Mesendoderm (in vitro differentiated cells): ENCODE data around the gene DLL1.

Source experiments
- DNase-seq: peaks from one replicate; pipeline ENCODE4 v3.0.0; 2013
- H2AK5ac ChIP-seq: 2 replicates; pipeline ENCODE4 v1.6.1; 2013; ENCODE audit warnings: low read length, inconsistent platforms
- H2BK120ac ChIP-seq: 2 replicates; pipeline ENCODE4 v1.6.1; 2013; ENCODE audit warnings: low read depth, mild to moderate bottlenecking, low read length, moderate library complexity, mixed read lengths
- H2BK15ac ChIP-seq: replicated peaks from 2 replicates; pipeline ENCODE4 v1.6.1; 2013; ENCODE audit warnings: low read depth, mild to moderate bottlenecking, moderate library complexity
- H2BK5ac ChIP-seq: 2 replicates; pipeline ENCODE4 v1.6.1; 2013; ENCODE audit warnings: low read length, inconsistent platforms
- H3K18ac ChIP-seq: 2 replicates; pipeline ENCODE4 v1.6.1; 2013; ENCODE audit warnings: mild to moderate bottlenecking, low read length, mixed read lengths
- H3K23ac ChIP-seq: one replicate; pipeline ENCODE4 v1.6.1; 2013; ENCODE audit warnings: low read length
- H3K27ac ChIP-seq: 2 replicates; pipeline ENCODE4 v1.5.1; 2013; ENCODE audit warnings: low read depth, mild to moderate bottlenecking, inconsistent platforms, low read length, moderate library complexity
- H3K27me3 ChIP-seq: 2 replicates; pipeline ENCODE4 v1.6.1; 2013; ENCODE audit warnings: low read length, control low read depth, mild to moderate bottlenecking, inconsistent platforms; ENCODE audit not compliant: insufficient read depth, poor library complexity
- H3K36me3 ChIP-seq: 2 replicates; pipeline ENCODE4 v1.6.1; 2013; ENCODE audit warnings: low read length, inconsistent platforms; ENCODE audit not compliant: control insufficient read depth, insufficient read depth
- H3K4ac ChIP-seq: one replicate; pipeline ENCODE4 v1.6.1; 2013; ENCODE audit warnings: low read depth, mild to moderate bottlenecking, low read length, moderate library complexity
- H3K4me1 ChIP-seq: 2 replicates; pipeline ENCODE4 v1.6.1; 2013; ENCODE audit warnings: low read depth, low read length, inconsistent platforms; ENCODE audit not compliant: control insufficient read depth
- H3K4me2 ChIP-seq: 2 replicates; pipeline ENCODE4 v1.6.1; 2013; ENCODE audit warnings: low read length
- H3K4me3 ChIP-seq: 2 replicates; pipeline ENCODE4 v1.5.1; 2013; ENCODE audit warnings: mild to moderate bottlenecking, low read length
- H3K56ac ChIP-seq: one replicate; pipeline ENCODE4 v1.6.1; 2013; ENCODE audit warnings: low read length
- H3K79me1 ChIP-seq: 2 replicates; pipeline ENCODE4 v1.6.1; 2013; ENCODE audit warnings: low read length, inconsistent platforms
- H3K79me2 ChIP-seq: 2 replicates; pipeline ENCODE4 v1.6.1; 2013; ENCODE audit warnings: mild to moderate bottlenecking, low read length; ENCODE audit not compliant: control insufficient read depth, insufficient read depth
- H3K9ac ChIP-seq: 2 replicates; pipeline ENCODE4 v1.6.1; 2013; ENCODE audit warnings: low read length, inconsistent platforms
- H4K5ac ChIP-seq: one replicate; pipeline ENCODE4 v1.6.1; 2013; ENCODE audit warnings: low read length
- H4K8ac ChIP-seq: one replicate; pipeline ENCODE4 v1.6.1; 2013; ENCODE audit warnings: low read depth, mild to moderate bottlenecking, control low read depth, low read length, moderate library complexity
- WGBS: extraction: QIAGEN DNeasy Blood & Tissue Kit; methylation state at CpG from one replicate; pipeline ENCODE4 v1.1.7; 2013; ENCODE audit warnings: low lambda C conversion rate, missing lambda C conversion rate; ENCODE audit not compliant: insufficient coverage; ENCODE audit errors: extremely low coverage; 5-methylcytosine and 5-hydroxymethylcytosine counted together

The DLL1 gene

GRCh38 chr6:170297576-170298330 is 6.9 kb upstream of the DLL1 start:
- Histone ChIP-seq H3K27ac (no peak overlapping the region), H3K18ac (no peak overlapping the region), H3K4me3 (no peak overlapping the region), H3K36me3 (no peaks in the 10 kb centered on the region), H3K79me1 (no peaks in the 10 kb centered on the region), H3K23ac (no peak overlapping the region), H3K9ac (no peak overlapping the region), H3K56ac (no peak overlapping the region), H3K4me1 (no peaks in the 10 kb centered on the region), H4K5ac (no peak overlapping the region), H2BK15ac (no peak overlapping the region), H3K4ac (no peak overlapping the region), H2BK5ac (no peak overlapping the region), H2BK120ac (no peak overlapping the region), H3K79me2 (no peaks in the 10 kb centered on the region), H3K27me3 (peaks cover 55% of the 10 kb centered on the region), H3K4me2 (no peak overlapping the region), H2AK5ac (no peak overlapping the region), H4K8ac (no peak overlapping the region)
- DNase-seq: no peak
- WGBS: no CpG with 5 or more reads among the region's 11 CpGs

GRCh38 chr6:170296746-170297575 is 6.1 kb upstream of the DLL1 start:
- no peak overlapping the region for H2BK15ac ChIP-seq
- no peak overlapping the region for H3K23ac ChIP-seq
- no peak overlapping the region for H2BK120ac ChIP-seq
- H3K4me2 ChIP-seq: no peak overlapping the region
- no peak overlapping the region for H3K18ac ChIP-seq
- no peak overlapping the region for H3K56ac ChIP-seq
- no peak overlapping the region for H3K4ac ChIP-seq
- H2BK5ac ChIP-seq: no peak overlapping the region
- H3K36me3 ChIP-seq: no peaks in the 10 kb centered on the region
- no CpG with 5 or more reads among the region's 67 CpGs for WGBS
- H3K4me1 ChIP-seq: no peaks in the 10 kb centered on the region
- H4K8ac ChIP-seq: no peak overlapping the region
- H2AK5ac ChIP-seq: no peak overlapping the region
- no peak overlapping the region for H4K5ac ChIP-seq
- H3K79me1 ChIP-seq: no peaks in the 10 kb centered on the region
- peaks cover 63% of the 10 kb centered on the region for H3K27me3 ChIP-seq
- H3K4me3 ChIP-seq: no peak overlapping the region
- DNase-seq: no peak
- no peak overlapping the region for H3K9ac ChIP-seq
- no peaks in the 10 kb centered on the region for H3K79me2 ChIP-seq
- no peak overlapping the region for H3K27ac ChIP-seq

GRCh38 chr6:170296423-170296745 is 5.5 kb upstream of the DLL1 start:
- peak overlapping the region; percentile 34 for H3K56ac ChIP-seq
- H3K36me3 ChIP-seq: no peaks in the 10 kb centered on the region
- no CpG with 5 or more reads among the region's 47 CpGs for WGBS
- no peak overlapping the region for H3K27ac ChIP-seq
- H4K8ac ChIP-seq: no peak overlapping the region
- no peak overlapping the region for H2BK15ac ChIP-seq
- H4K5ac ChIP-seq: no peak overlapping the region
- peaks cover 68% of the 10 kb centered on the region for H3K27me3 ChIP-seq
- no peak overlapping the region for H2BK5ac ChIP-seq
- no peaks in the 10 kb centered on the region for H3K79me1 ChIP-seq
- H3K23ac ChIP-seq: no peak overlapping the region
- no peak overlapping the region for H3K4me3 ChIP-seq
- no peaks in the 10 kb centered on the region for H3K4me1 ChIP-seq
- no peak overlapping the region for H3K18ac ChIP-seq
- no peak overlapping the region for H2BK120ac ChIP-seq
- no peak overlapping the region for H3K9ac ChIP-seq
- H3K79me2 ChIP-seq: no peaks in the 10 kb centered on the region
- no peak overlapping the region for H2AK5ac ChIP-seq
- DNase-seq: no peak
- no peak overlapping the region for H3K4ac ChIP-seq
- H3K4me2 ChIP-seq: peak overlapping the region; percentile 78

GRCh38 chr6:170295510-170296422 is 4.9 kb upstream of the DLL1 start:
- peaks cover 68% of the 10 kb centered on the region for H3K27me3 ChIP-seq
- WGBS: no CpG with 5 or more reads among the region's 109 CpGs
- no peak overlapping the region for H2BK120ac ChIP-seq
- no peaks in the 10 kb centered on the region for H3K79me2 ChIP-seq
- H3K23ac ChIP-seq: no peak overlapping the region
- H3K56ac ChIP-seq: peak overlapping the region; percentile 60
- no peak overlapping the region for H4K5ac ChIP-seq
- H3K4me2 ChIP-seq: peak overlapping the region; percentile 78
- no peaks in the 10 kb centered on the region for H3K36me3 ChIP-seq
- no peak overlapping the region for H3K27ac ChIP-seq
- H3K79me1 ChIP-seq: no peaks in the 10 kb centered on the region
- H2BK15ac ChIP-seq: no peak overlapping the region
- H3K18ac ChIP-seq: no peak overlapping the region
- no peak overlapping the region for H3K4ac ChIP-seq
- H3K9ac ChIP-seq: peak overlapping the region; percentile 53
- H2BK5ac ChIP-seq: no peak overlapping the region
- peak; percentile 63 for DNase-seq
- no peak overlapping the region for H2AK5ac ChIP-seq
- no peak overlapping the region for H3K4me3 ChIP-seq
- H3K4me1 ChIP-seq: no peaks in the 10 kb centered on the region
- no peak overlapping the region for H4K8ac ChIP-seq

GRCh38 chr6:170294813-170295509 is 4.1 kb upstream of the DLL1 start:
- Histone ChIP-seq H3K4me3 (no peak overlapping the region), H3K56ac (peak overlapping the region; percentile 3), H4K5ac (no peak overlapping the region), H3K9ac (no peak overlapping the region), H3K4ac (no peak overlapping the region), H3K27ac (no peak overlapping the region), H3K79me2 (no peaks in the 10 kb centered on the region), H3K36me3 (no peaks in the 10 kb centered on the region), H3K18ac (no peak overlapping the region), H2BK120ac (no peak overlapping the region), H2BK5ac (no peak overlapping the region), H2AK5ac (no peak overlapping the region), H4K8ac (no peak overlapping the region), H3K79me1 (no peaks in the 10 kb centered on the region), H3K27me3 (peaks cover 74% of the 10 kb centered on the region), H3K4me2 (peak overlapping the region; percentile 78), H3K4me1 (no peaks in the 10 kb centered on the region), H2BK15ac (no peak overlapping the region), H3K23ac (no peak overlapping the region)
- no peak for DNase-seq
- no CpG with 5 or more reads among the region's 30 CpGs for WGBS
